H9 (cell line): ENCODE data around the gene TNNT1. TPM values are rescaled to one million over a fixed set of nuclear protein-coding genes. Genes with fewer than 3 reads are reported as not detected.
"Not testable (repeated sequence)": the region's sequence is repeated elsewhere in the genome, so short reads cannot be mapped to it uniquely, and the experiment has no call there.

Experiments
- DNase-seq: peaks from one replicate; pipeline ENCODE4 v3.0.0-alpha.2; 2017
- H2AFZ ChIP-seq: one replicate; pipeline ENCODE4 v1.6.1; 2013; ENCODE audit warnings: mild to moderate bottlenecking, low read length, control low read depth, moderate library complexity
- H2AK5ac ChIP-seq: 2 replicates; pipeline ENCODE4 v1.6.1; 2013; ENCODE audit warnings: low read length, control low read depth, mixed read lengths; ENCODE audit not compliant: insufficient read length
- H2BK120ac ChIP-seq: one replicate; pipeline ENCODE4 v1.6.1; 2013; ENCODE audit warnings: low read depth, mild to moderate bottlenecking, low read length, control low read depth, inconsistent platforms; ENCODE audit not compliant: poor library complexity, severe bottlenecking
- H2BK12ac ChIP-seq: 2 replicates; pipeline ENCODE4 v1.6.1; 2013; ENCODE audit warnings: low read length, control low read depth, mixed read lengths, low read depth; ENCODE audit not compliant: insufficient read length
- H2BK15ac ChIP-seq: 2 replicates; pipeline ENCODE4 v1.6.1; 2013; ENCODE audit warnings: low read depth, low read length, control low read depth
- H2BK20ac ChIP-seq: one replicate; pipeline ENCODE4 v1.6.1; 2013; ENCODE audit warnings: low read depth, mild to moderate bottlenecking, low read length, control low read depth, inconsistent platforms; ENCODE audit not compliant: poor library complexity, severe bottlenecking
- H2BK5ac ChIP-seq: 2 replicates; pipeline ENCODE4 v1.6.1; 2013; ENCODE audit warnings: low read length, control low read depth, mixed read lengths; ENCODE audit not compliant: insufficient read length
- H3K14ac ChIP-seq: 2 replicates; pipeline ENCODE4 v1.6.1; 2013; ENCODE audit warnings: low read length, control low read depth; ENCODE audit not compliant: insufficient read depth
- H3K18ac ChIP-seq: 2 replicates; pipeline ENCODE4 v1.6.1; 2013; ENCODE audit warnings: low read depth, mild to moderate bottlenecking, mixed read lengths, low read length, control low read depth; ENCODE audit not compliant: insufficient read length
- H3K23ac ChIP-seq: 2 replicates; pipeline ENCODE4 v1.6.1; 2013; ENCODE audit warnings: low read length, control low read depth, mixed read lengths, low read depth; ENCODE audit not compliant: insufficient read length
- H3K23me2 ChIP-seq: 2 replicates; pipeline ENCODE4 v1.6.1; 2013; ENCODE audit warnings: low read depth, mild to moderate bottlenecking, mixed read lengths, low read length, control low read depth; ENCODE audit not compliant: insufficient read length, poor library complexity, severe bottlenecking
- H3K27ac ChIP-seq: 2 replicates; pipeline ENCODE4 v1.5.1; 2013; ENCODE audit warnings: low read length, control low read depth, mixed read lengths, low read depth; ENCODE audit not compliant: insufficient read length
- H3K27me3 ChIP-seq: 2 replicates; pipeline ENCODE4 v1.6.1; 2013; ENCODE audit warnings: low read length, control low read depth, inconsistent platforms; ENCODE audit not compliant: insufficient read depth
- H3K4ac ChIP-seq: 2 replicates; pipeline ENCODE4 v1.6.1; 2013; ENCODE audit warnings: low read depth, mild to moderate bottlenecking, control low read depth, inconsistent platforms, low read length, moderate library complexity
- H3K4me1 ChIP-seq: 2 replicates; pipeline ENCODE4 v1.6.1; 2013; ENCODE audit warnings: low read length, control low read depth, inconsistent platforms; ENCODE audit not compliant: insufficient read depth
- H3K4me2 ChIP-seq: 2 replicates; pipeline ENCODE4 v1.6.1; 2013; ENCODE audit warnings: low read length, control low read depth, mixed read lengths; ENCODE audit not compliant: insufficient read length, insufficient read depth
- H3K56ac ChIP-seq: 2 replicates; pipeline ENCODE4 v1.6.1; 2013; ENCODE audit warnings: low read depth, mild to moderate bottlenecking, mixed read lengths, low read length, control low read depth; ENCODE audit not compliant: insufficient read length
- H3K79me1 ChIP-seq: 2 replicates; pipeline ENCODE4 v1.6.1; 2013; ENCODE audit warnings: low read depth, mild to moderate bottlenecking, moderate library complexity, low read length, control low read depth, inconsistent platforms; ENCODE audit not compliant: insufficient read depth, poor library complexity, severe bottlenecking
- H3K79me2 ChIP-seq: 2 replicates; pipeline ENCODE4 v1.6.1; 2013; ENCODE audit warnings: low read length, control low read depth, inconsistent platforms; ENCODE audit not compliant: insufficient read depth
- H3K9ac ChIP-seq: 2 replicates; pipeline ENCODE4 v1.6.1; 2013; ENCODE audit warnings: low read length, control low read depth, mixed read lengths; ENCODE audit not compliant: insufficient read length; ENCODE audit errors: extremely low read depth
- H3K9me3 ChIP-seq: one replicate; pipeline ENCODE4 v1.6.1; 2013; ENCODE audit warnings: low read depth, low read length, inconsistent platforms; ENCODE audit not compliant: control insufficient read depth
- H3T11ph ChIP-seq: one replicate; pipeline ENCODE4 v1.6.1; 2013; ENCODE audit warnings: mild to moderate bottlenecking, low read length, control low read depth, inconsistent platforms
- H4K20me1 ChIP-seq: one replicate; pipeline ENCODE4 v1.6.1; 2013; ENCODE audit not compliant: control insufficient read depth, insufficient read length, insufficient read depth
- H4K5ac ChIP-seq: 2 replicates; pipeline ENCODE4 v1.6.1; 2013; ENCODE audit warnings: low read depth, mild to moderate bottlenecking, mixed read lengths, low read length, control low read depth; ENCODE audit not compliant: insufficient read length
- H4K8ac ChIP-seq: replicated peaks from 2 replicates; pipeline ENCODE4 v1.6.1; 2013; ENCODE audit warnings: low read length, control low read depth, mixed read lengths, low read depth; ENCODE audit not compliant: insufficient read length
- H4K91ac ChIP-seq: 2 replicates; pipeline ENCODE4 v1.6.1; 2013; ENCODE audit warnings: low read depth, mild to moderate bottlenecking, moderate library complexity, mixed read lengths, low read length, control low read depth; ENCODE audit not compliant: insufficient read length
- H3K27ac Mint-ChIP-seq, 3 experiments: 2 replicates in 2 of 3; 3 replicates in 1 of 3; pipeline ENCODE4 v1.8.0; 2020 to 2021; ENCODE audit warnings: mixed read lengths in 3 of 3, mild to moderate bottlenecking in 1 of 3, moderate library complexity in 1 of 3
- H3K27me3 Mint-ChIP-seq: 2 replicates; pipeline ENCODE4 v1.8.0; 2021; ENCODE audit warnings: low read depth, mild to moderate bottlenecking, moderate library complexity, mixed read lengths
- H3K36me3 Mint-ChIP-seq, 3 experiments: 2 replicates in 2 of 3; 3 replicates in 1 of 3; pipeline ENCODE4 v1.8.0; 2020 to 2021; ENCODE audit warnings: low read depth in 3 of 3, mixed read lengths in 3 of 3; ENCODE audit not compliant: insufficient read depth in 1 of 3
- H3K4me1 Mint-ChIP-seq, 2 experiments: 2 replicates each; pipeline ENCODE4 v1.8.0; 2020; ENCODE audit warnings: mixed read lengths in 2 of 2
- H3K4me3 Mint-ChIP-seq, 2 experiments: 2 replicates in 1 of 2; 3 replicates in 1 of 2; pipeline ENCODE4 v1.8.0; 2020 to 2021; ENCODE audit warnings: mild to moderate bottlenecking in 2 of 2, mixed read lengths in 2 of 2, moderate library complexity in 1 of 2
- H3K9me3 Mint-ChIP-seq, 2 experiments: 2 replicates in 1 of 2; 3 replicates in 1 of 2; pipeline ENCODE4 v1.8.0; 2020; ENCODE audit warnings: mild to moderate bottlenecking in 2 of 2, mixed read lengths in 2 of 2, moderate library complexity in 1 of 2
- WGBS: extraction: QIAGEN DNeasy Blood & Tissue Kit; methylation state at CpG from one replicate; pipeline ENCODE4 v1.1.7; 2013; ENCODE audit warnings: missing lambda C conversion rate, low lambda C conversion rate, mixed read lengths; ENCODE audit not compliant: insufficient read length; ENCODE audit errors: extremely low coverage; 5-methylcytosine and 5-hydroxymethylcytosine counted together
- total RNA-seq: library from RNA; stranded (reverse); gene quantifications from 2 replicates; pipeline ENCODE4 v1.2.1, GENCODE V29; 2021
- TF ChIP-seq, protein P1 (sequence below): fragments of 200-600 bp; sonication (generic); conservative IDR thresholded peaks from 3 replicates; pipeline ENCODE4 v1.8.0; 2021; ENCODE audit warnings: antibody characterized with exemption, mild to moderate bottlenecking

Gene TNNT1
- total RNA-seq, 1 experiment from 2014 or later: 127 TPM

DNA sequence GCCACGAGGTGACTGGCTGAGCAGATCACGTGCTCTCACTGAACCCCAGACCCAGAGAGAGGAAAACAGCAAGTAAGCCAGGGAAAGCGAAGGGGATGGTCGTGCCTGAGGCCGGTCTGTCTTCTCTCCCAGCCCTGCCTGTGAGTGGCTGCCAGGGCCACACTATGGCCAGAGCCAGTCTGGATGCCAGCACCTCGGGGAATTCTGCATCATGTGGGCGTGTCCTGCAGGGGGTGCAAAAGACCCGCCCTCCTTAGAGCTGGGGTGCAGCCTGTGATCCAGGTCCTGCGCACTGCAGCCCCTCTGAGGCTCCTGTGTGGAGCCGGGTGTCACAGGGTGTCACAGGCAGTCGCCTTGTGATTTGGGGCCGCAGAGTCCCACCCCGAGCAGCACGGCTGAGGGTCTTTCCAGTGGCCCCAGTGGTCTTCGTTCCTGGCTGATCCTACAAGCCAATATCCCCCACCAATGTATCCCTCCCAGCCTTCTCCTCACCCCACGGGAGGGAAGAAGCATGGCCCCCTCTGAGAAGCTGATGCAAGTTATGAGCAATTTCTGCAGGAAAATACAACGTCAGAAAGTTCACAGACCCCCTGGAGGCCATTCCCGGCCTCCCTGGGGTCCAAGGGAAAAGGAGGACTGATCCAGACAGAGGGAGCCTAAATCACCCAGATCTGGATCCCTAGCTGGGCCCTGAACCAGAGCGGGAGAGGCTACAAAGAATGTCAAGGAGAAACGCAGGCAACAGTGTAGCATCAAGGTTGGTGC is 39.3 kb downstream of the TNNT1 start:
- Histone ChIP-seq H3K79me2 (no peaks in the 10 kb centered on the region; the same call in 1 of the 2 replicates), H3K79me1 (peaks cover 5% of the 10 kb centered on the region), H3K4me1 (no peaks in the 10 kb centered on the region), H4K5ac (no peak overlapping the region), H2BK20ac (no peak overlapping the region), H3K4ac (no peak overlapping the region), H3K23me2 (no peaks in the 10 kb centered on the region), H3K27ac (no peak overlapping the region), H2AK5ac (no peak overlapping the region), H2BK12ac (no peak overlapping the region), H3K9me3 (no peaks in the 10 kb centered on the region), H3K9ac (no peak overlapping the region), H4K91ac (no peak overlapping the region), H4K8ac (no peak overlapping the region), H3K4me2 (no peak overlapping the region), H2BK15ac (no peak overlapping the region), H3K14ac (no peak overlapping the region), H3K23ac (no peak overlapping the region), H2AFZ (no peak overlapping the region), H3K18ac (no peak overlapping the region), H4K20me1 (no peaks in the 10 kb centered on the region), H2BK5ac (no peak overlapping the region), H2BK120ac (no peak overlapping the region), H3T11ph (no peak overlapping the region), H3K27me3 (no peaks in the 10 kb centered on the region), H3K56ac (no peak overlapping the region)
- TF ChIP-seq, protein P1, sequence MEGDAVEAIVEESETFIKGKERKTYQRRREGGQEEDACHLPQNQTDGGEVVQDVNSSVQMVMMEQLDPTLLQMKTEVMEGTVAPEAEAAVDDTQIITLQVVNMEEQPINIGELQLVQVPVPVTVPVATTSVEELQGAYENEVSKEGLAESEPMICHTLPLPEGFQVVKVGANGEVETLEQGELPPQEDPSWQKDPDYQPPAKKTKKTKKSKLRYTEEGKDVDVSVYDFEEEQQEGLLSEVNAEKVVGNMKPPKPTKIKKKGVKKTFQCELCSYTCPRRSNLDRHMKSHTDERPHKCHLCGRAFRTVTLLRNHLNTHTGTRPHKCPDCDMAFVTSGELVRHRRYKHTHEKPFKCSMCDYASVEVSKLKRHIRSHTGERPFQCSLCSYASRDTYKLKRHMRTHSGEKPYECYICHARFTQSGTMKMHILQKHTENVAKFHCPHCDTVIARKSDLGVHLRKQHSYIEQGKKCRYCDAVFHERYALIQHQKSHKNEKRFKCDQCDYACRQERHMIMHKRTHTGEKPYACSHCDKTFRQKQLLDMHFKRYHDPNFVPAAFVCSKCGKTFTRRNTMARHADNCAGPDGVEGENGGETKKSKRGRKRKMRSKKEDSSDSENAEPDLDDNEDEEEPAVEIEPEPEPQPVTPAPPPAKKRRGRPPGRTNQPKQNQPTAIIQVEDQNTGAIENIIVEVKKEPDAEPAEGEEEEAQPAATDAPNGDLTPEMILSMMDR: no peak
- Mint-ChIP-seq H3K27me3 (no peaks in the 10 kb centered on the region), H3K4me1 (peaks cover 0 to 4% of the 10 kb centered on the region in 2 experiments; a peak in 2 of 4 replicates), H3K27ac (peak overlapping the region in 1 of 3 experiments; percentile 53; a peak in 1 of 7 replicates), H3K4me3 (no peak overlapping the region), H3K9me3 (no peaks in the 10 kb centered on the region), H3K36me3 (peaks cover 8 to 27% (median 21%) of the 10 kb centered on the region in 3 experiments; a peak in 6 of 7 replicates)
- WGBS: no CpG with 5 or more reads among the region's 20 CpGs
- no peak for DNase-seq

DNA sequence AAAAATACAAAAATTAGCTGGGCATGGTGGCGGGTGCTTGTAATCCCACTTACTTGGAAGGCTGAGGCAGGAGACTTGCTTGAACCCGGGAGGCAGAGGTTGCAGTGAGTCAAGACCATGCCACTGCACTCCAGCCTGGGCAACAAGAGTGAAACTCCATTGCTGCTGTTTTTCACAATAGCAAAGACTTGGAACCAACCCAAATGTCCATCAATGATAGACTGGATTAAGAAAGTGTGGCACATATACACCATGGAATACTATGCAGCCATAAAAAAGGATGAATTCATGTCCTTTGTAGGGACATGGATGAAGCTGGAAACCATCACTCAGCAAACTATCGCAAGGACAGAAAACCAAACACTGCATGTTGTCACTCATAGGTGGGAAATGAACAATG is 41.8 kb downstream of the TNNT1 start:
- not testable (repeated sequence) for H3K9ac ChIP-seq, H3K79me1 ChIP-seq, H3K4me1 ChIP-seq, H4K20me1 ChIP-seq, H2BK5ac ChIP-seq, H3K27ac ChIP-seq, H3K4ac ChIP-seq, H3K9me3 Mint-ChIP-seq, H4K8ac ChIP-seq, H2AK5ac ChIP-seq, H3K23ac ChIP-seq, H4K5ac ChIP-seq, H2BK120ac ChIP-seq, H2BK12ac ChIP-seq, H3K56ac ChIP-seq, H2BK20ac ChIP-seq, H3K27me3 Mint-ChIP-seq, H3K27ac Mint-ChIP-seq, DNase-seq, H2AFZ ChIP-seq, H3K4me1 Mint-ChIP-seq, H3T11ph ChIP-seq, H3K18ac ChIP-seq, H3K9me3 ChIP-seq, H3K4me2 ChIP-seq, H3K27me3 ChIP-seq, H3K23me2 ChIP-seq, H3K4me3 Mint-ChIP-seq, H3K79me2 ChIP-seq, H3K14ac ChIP-seq, H2BK15ac ChIP-seq, H4K91ac ChIP-seq
- WGBS: no CpG with 5 or more reads among the region's 3 CpGs
- peaks cover 13 to 40% (median 34%) of the 10 kb centered on the region in 3 experiments; a peak in 6 of 7 replicates for H3K36me3 Mint-ChIP-seq
